Astrocyte (in vitro differentiated cells and primary cell): Measurements from ENCODE around the gene GAS2L1.

Experiments
- CTCF ChIP-seq: IDR thresholded peaks from 2 replicates; pipeline ENCODE4 v1.5.1; 2011; ENCODE audit warnings: low read depth, mild to moderate bottlenecking, inconsistent platforms, low read length, moderate library complexity; ENCODE audit not compliant: insufficient read depth
- EZH2 ChIP-seq: IDR thresholded peaks from 2 replicates; pipeline ENCODE4 v1.6.1; 2012; ENCODE audit warnings: mild to moderate bottlenecking, low read length, inconsistent platforms; ENCODE audit not compliant: insufficient read depth

GRCh38 chr22:29270475-29271271 lies 35.8 kb upstream of the GAS2L1 start:
- TF ChIP-seq CTCF: no peak
- no peak for TF ChIP-seq EZH2
